ENCODE data around the gene GPR146.

Gene GPR146

GRCh38 chr7:1095621-1096155 lies 51.3 kb downstream of the GPR146 start:
- no peak for DNase-seq

GRCh38 chr7:1096156-1097119 lies 52.1 kb downstream of the GPR146 start:
- DNase-seq = no peak

GRCh38 chr7:1097120-1097504 lies 52.8 kb downstream of the GPR146 start:
- no peak for DNase-seq

GRCh38 chr7:1098243-1099153 lies 54.2 kb downstream of the GPR146 start:
- no peak for DNase-seq

- DNase-seq = no peak
These were observed 54.8 kb downstream of the GPR146 start for GRCh38 chr7:1099154-1099542.

GRCh38 chr7:1099637-1100036 lies 55.3 kb downstream of the GPR146 start:
- DNase-seq = no peak

GRCh38 chr7:1100386-1100785 lies 56.0 kb downstream of the GPR146 start:
- no peak for DNase-seq

- no peak for DNase-seq
These were observed 56.7 kb downstream of the GPR146 start for GRCh38 chr7:1100834-1101562.

GRCh38 chr7:1101563-1102431 lies 57.5 kb downstream of the GPR146 start:
- no peak for DNase-seq

GRCh38 chr7:1103009-1103788 lies 58.9 kb downstream of the GPR146 start:
- DNase-seq = no peak

GRCh38 chr7:1103789-1104515 lies 59.6 kb downstream of the GPR146 start:
- DNase-seq = no peak

GRCh38 chr7:1104516-1105179 lies 60.3 kb downstream of the GPR146 start:
- DNase-seq = no peak

- DNase-seq = no peak
These were observed 60.8 kb downstream of the GPR146 start for GRCh38 chr7:1105189-1105588.

GRCh38 chr7:1106063-1106792 lies 61.9 kb downstream of the GPR146 start:
- DNase-seq = no peak

- DNase-seq = no peak
These were observed 62.6 kb downstream of the GPR146 start for GRCh38 chr7:1106793-1107421.

- DNase-seq = no peak
These were observed 64.0 kb downstream of the GPR146 start for GRCh38 chr7:1108264-1108920.

Data from islet precursor cell (in vitro differentiated cells).